ENCODE results near the gene DGKE.

DNA sequence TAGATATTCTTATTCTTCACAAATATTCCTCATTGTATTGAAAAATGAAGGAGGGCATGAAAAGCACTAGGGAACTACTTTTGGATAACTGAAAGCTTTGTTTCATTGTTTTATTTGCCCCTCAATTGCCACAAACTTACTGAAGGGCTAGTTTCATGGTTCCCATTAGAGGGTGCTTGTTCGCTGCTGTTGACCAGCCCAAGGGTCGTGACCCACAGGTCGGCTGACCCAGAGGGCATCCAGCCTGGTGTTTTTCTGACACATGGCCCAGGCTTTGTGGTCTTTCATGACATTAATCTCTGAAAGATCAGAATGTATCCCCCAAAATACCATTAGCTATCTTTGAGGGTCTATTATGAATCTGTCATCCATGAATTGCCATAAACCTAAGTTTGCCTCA is 30.0 kb downstream of the DGKE start:
- no peak for TF ChIP-seq EZH2 (IDR thresholded peaks at IDR 0.05; ENCODE audit: borderline replicate concordance, insufficient read depth, low read length, poor library complexity, severe bottlenecking)
- TF ChIP-seq, protein P1, sequence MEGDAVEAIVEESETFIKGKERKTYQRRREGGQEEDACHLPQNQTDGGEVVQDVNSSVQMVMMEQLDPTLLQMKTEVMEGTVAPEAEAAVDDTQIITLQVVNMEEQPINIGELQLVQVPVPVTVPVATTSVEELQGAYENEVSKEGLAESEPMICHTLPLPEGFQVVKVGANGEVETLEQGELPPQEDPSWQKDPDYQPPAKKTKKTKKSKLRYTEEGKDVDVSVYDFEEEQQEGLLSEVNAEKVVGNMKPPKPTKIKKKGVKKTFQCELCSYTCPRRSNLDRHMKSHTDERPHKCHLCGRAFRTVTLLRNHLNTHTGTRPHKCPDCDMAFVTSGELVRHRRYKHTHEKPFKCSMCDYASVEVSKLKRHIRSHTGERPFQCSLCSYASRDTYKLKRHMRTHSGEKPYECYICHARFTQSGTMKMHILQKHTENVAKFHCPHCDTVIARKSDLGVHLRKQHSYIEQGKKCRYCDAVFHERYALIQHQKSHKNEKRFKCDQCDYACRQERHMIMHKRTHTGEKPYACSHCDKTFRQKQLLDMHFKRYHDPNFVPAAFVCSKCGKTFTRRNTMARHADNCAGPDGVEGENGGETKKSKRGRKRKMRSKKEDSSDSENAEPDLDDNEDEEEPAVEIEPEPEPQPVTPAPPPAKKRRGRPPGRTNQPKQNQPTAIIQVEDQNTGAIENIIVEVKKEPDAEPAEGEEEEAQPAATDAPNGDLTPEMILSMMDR (IDR thresholded peaks at IDR 0.05; ENCODE audit: poor library complexity, severe bottlenecking): no peak
- TF ChIP-seq, protein P2, sequence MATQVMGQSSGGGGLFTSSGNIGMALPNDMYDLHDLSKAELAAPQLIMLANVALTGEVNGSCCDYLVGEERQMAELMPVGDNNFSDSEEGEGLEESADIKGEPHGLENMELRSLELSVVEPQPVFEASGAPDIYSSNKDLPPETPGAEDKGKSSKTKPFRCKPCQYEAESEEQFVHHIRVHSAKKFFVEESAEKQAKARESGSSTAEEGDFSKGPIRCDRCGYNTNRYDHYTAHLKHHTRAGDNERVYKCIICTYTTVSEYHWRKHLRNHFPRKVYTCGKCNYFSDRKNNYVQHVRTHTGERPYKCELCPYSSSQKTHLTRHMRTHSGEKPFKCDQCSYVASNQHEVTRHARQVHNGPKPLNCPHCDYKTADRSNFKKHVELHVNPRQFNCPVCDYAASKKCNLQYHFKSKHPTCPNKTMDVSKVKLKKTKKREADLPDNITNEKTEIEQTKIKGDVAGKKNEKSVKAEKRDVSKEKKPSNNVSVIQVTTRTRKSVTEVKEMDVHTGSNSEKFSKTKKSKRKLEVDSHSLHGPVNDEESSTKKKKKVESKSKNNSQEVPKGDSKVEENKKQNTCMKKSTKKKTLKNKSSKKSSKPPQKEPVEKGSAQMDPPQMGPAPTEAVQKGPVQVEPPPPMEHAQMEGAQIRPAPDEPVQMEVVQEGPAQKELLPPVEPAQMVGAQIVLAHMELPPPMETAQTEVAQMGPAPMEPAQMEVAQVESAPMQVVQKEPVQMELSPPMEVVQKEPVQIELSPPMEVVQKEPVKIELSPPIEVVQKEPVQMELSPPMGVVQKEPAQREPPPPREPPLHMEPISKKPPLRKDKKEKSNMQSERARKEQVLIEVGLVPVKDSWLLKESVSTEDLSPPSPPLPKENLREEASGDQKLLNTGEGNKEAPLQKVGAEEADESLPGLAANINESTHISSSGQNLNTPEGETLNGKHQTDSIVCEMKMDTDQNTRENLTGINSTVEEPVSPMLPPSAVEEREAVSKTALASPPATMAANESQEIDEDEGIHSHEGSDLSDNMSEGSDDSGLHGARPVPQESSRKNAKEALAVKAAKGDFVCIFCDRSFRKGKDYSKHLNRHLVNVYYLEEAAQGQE (IDR thresholded peaks at IDR 0.05; ENCODE audit: borderline replicate concordance): no peak

Data from neural cell (in vitro differentiated cells).